AG20443 (cell line): Measurements from ENCODE around the gene FAM120B.

Source experiments
- DNase-seq: peaks from one replicate; pipeline ENCODE4 v3.0.0; 2012; ENCODE audit warnings: low spot score, mixed read lengths

FAM120B gene

DNA sequence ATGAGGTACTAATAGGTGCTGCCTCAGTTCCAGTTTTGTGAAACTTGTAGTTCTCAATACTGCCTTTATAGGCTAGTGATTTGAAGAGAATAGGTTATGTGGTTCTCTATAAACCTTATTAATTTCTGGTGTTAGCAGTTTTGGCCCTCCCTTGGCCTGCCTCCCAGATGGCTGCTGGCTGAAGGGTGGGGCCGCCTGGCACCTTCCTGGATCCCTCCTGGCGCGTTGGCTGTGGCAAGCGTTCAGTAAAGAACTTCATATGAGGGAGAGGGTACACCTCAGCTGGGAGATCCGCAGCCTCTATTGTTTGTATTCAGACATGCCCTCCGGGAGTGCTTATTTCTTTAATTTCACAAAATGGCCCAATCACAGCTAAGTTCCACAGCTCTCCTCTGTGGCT lies 51.9 kb downstream of the FAM120B start:
- peak; percentile 31 for DNase-seq

DNA sequence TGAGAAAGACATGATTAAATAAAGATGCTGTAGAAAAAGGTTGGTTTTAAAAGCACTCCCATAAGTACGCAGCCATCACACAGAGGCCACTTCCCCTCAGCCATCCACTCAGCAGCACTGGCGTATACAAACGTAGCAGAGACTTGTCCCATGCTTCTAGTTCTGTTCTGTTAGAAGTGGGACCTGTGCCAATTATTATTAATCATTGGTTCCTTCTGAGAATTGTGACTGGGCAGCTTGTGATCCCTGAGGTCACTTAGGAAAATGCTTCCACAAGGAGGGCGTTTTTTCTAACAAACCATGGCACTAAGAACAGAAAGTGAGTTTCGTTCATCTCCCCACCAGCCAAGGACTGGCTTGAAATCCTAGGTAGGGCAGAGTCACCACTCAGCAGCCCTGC lies 53.9 kb downstream of the FAM120B start:
- DNase-seq, result peak; percentile 30

DNA sequence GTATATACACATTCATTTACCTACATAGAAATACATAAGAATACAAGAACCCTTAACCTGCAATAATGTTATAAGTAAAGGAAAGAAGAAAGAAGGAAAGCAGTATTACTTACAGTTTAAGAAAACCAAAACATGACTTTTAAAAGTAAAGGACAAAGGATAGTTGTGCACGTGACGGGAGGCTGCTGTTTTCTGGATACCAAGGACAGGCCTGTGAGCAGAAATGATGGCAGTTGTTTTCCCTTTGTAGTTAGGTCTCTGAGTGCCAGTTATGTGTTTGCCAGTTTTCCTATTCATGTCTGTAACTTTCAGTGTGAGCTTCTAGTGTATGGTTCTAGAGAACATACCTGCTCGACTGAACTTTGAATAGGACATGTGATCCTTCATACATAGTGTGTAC lies 54.8 kb downstream of the FAM120B start:
- no peak for DNase-seq

DNA sequence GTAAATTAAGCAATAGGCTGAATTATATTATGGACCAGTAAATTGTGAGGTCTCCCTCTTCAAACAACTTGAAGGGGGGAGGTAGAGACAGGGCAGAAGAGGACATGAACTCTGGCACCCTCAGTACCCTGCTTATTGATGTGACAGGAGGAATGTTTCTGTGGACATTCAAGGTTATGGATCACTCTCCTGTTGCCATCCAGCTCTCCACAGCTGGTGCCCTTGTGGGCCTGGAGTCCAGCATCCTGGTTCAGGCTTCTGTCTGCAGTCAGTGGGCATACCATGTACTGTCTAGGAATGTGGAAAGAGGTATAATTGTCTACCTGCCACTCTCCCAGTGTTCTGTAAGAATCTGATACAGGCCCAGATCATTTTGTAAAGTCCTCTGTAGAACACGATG lies 55.6 kb downstream of the FAM120B start:
- no peak for DNase-seq

DNA sequence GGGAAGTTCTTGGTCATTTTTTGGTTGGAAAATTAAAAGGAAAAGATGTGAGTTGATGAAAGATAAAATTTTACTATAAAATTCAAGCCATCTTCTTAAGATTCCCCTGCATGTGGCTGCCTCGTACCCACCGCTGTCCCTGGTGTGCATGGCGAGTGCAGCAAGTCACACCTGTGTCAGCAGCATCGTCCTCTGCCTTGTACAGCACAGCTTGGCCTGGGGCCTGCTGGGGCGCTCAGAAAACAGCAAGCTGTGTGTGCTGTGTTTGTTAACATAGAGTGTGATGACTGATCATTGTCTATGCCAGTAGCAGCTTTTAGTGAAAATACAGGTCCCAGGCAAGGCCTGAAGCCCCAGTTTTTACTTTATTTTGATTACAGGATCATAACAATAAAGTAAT lies 56.7 kb downstream of the FAM120B start:
- no peak for DNase-seq

DNA sequence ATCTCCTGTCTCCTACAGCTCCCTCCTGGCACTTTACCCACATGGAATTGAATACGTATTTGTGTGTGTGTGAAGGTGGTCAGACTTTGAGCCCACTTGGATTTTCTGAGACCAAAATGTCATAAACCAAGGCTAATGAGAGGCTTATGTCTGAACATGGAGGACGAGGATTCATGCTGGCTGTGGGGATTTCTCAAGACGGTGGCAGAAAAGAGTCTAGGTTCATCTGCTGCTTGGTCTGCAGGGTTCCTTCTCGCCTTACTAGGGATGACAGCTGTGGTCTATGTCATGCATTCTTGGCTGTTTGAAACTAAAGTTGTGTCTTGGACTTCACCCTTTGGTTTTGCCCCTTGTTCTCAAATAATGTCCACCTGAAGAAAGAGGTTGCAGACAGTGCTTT lies 58.6 kb downstream of the FAM120B start:
- no peak for DNase-seq

DNA sequence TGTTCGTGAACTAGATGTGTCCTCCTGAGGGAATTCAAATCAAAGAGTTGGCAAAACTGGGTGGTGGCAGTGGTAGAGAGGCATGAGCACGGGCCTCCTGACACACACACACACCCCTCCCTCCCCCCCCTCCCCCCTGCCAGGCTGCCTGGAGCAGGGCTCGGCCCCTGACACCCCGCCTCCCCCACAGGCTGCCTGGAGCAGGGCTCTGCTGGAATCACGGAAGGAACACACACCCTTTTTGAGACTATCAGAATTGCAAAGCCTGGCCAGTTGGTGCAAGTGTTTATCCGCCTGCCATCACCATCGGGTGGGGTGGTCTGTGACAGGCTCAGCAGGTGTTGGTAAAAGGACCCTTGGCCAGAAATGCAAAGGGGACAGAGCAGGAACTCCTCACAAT lies 59.0 kb downstream of the FAM120B start:
- no peak for DNase-seq

DNA sequence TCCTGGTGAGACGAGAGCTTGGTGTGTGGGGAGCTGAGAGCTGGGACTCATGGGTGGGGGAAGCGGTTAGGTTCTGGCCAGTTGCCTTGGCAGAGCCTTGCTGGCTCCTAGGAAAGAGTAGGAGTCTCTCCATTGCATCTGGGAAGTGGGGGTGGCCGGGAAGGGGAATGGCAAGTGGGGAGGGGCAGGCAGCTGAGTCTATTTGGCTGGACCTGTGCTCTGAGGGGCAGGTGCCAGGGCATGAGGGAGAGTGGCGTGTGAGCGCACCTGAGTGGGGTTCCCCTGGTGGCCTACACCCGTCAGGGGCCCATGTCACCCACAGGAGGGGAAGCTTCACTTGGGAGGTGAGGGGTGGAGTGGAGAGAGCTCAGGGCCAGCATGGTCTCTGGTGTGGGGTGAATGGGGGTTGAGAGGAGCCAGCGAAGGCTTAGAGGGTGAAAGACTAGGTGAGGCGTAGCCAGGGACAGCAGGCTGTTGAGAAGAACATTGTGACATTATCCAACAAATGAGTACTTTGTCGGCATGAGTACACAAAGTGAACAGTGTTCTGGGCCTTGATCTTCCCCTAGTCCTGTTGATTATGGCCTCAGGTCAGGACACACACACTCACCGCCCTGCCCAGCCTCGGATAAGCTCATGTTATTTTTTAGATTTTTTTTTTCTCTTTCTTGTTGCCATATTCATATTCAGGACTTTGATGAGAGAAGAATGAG lies 59.8 kb downstream of the FAM120B start:
- no peak for DNase-seq

DNA sequence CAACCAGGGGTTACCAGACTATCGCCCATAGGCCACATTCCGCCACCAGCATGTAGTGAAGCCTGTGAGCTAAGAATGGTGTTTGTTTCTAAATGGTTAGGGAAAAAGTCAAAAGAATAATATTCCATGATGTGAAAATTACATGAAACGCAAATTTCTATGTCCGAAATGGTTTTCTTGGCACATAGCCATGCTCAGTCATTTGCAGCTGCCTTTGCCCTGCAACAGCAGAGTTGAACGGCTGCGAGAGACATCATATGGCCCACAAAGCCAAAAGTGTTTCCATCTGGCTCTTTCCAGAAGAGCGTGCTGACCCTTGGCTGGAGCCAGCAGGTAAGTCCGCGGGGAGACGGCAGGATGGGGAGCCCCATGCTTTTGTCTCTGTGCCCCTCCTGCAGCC lies 60.7 kb downstream of the FAM120B start:
- DNase-seq, result no peak

DNA sequence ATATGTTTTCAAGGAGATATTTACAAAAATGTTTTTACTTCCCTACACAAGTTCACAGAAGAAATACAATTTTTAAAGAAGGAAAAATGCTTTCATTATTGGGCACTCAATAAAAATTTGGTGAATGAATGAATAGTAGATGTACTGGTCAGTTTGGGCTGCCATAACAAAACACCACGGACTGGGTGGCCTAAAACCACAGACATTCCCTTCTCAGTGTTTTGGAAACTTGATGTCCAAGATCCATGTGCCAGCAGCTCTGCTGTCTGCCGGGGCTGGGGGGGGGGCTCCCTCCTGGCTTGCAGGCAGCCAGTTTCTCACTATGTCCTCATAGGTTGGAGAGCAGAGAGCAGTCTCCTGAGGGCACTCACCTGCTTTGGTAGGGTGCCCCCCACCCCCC lies 62.0 kb downstream of the FAM120B start:
- no peak for DNase-seq

DNA sequence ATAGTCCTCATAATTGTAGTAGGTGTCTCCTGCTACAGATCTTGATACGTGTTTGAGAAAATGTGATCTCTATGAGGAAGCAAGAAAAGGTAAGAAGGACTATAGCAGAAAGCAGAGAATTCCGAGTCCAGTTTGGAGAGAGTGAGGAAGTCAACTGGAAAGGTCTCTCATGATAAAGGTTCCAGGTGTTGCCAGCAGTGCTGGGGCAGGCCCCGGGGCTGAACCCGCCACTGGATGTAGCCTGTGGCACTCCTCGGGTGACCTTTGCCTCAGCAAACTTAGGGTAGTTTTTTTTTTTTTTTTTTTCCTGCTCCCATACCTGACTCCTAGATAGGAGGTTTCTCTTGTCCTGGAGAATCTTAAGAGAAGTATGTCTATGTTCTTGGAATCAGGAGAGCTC lies 62.8 kb downstream of the FAM120B start:
- no peak for DNase-seq

DNA sequence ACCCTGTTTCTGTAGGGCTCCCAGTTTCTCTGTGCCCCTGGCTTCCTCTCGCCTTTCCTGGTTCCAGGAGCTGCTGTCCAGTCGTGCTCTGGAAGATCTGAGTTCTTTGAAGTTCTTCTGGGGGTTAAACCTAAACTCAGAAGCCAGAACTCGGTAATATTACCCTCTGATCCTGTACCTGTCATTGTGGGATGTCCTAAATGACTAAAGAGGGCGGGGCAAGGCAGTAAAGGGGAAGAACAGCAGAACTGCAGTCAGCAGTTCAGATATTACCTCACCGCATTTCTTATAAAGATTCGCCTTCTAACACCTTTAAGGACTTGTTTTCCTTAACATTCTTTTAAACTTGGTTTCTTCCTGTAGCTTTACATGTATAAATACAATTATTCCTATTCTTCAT lies 63.9 kb downstream of the FAM120B start:
- DNase-seq, result no peak

DNA sequence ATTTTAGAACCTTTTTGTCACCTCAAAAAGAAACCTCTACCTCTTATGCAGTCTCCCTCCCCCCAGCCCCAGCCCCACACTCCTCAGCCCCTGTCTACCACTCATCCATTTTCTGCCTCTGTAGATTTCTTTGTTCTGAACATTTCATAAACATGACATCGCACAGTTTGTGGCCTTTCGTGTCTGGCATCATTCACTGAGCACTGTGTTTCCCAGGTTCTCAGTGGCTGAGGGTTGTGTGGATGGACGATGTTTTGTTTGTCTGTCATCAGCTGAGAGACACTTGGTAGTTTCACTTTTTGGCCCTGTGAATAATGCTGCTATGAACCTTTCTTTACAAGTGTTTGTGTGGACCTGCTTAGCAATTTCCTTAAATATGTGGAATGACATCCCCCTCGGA lies 64.5 kb downstream of the FAM120B start:
- no peak for DNase-seq

DNA sequence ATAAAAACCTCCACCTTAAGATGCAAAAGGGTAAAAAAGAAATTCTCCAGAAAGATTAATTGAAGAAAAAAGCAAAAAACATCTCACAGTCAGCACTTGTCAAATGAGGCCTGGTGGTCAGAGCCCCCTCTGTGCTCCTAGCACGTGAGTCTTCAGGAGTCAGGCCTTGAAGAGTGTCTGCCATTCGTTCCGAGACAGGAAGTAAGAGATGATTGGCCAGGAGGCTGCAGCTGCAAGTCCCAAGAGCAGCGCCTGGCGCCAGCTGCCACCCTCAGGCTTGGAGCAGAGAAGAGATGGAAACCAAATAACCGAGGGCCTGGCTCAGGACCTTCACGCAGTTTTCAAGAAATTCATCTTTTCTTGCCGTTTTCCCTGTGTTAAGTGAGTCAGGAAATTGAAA lies 65.0 kb downstream of the FAM120B start:
- no peak for DNase-seq

DNA sequence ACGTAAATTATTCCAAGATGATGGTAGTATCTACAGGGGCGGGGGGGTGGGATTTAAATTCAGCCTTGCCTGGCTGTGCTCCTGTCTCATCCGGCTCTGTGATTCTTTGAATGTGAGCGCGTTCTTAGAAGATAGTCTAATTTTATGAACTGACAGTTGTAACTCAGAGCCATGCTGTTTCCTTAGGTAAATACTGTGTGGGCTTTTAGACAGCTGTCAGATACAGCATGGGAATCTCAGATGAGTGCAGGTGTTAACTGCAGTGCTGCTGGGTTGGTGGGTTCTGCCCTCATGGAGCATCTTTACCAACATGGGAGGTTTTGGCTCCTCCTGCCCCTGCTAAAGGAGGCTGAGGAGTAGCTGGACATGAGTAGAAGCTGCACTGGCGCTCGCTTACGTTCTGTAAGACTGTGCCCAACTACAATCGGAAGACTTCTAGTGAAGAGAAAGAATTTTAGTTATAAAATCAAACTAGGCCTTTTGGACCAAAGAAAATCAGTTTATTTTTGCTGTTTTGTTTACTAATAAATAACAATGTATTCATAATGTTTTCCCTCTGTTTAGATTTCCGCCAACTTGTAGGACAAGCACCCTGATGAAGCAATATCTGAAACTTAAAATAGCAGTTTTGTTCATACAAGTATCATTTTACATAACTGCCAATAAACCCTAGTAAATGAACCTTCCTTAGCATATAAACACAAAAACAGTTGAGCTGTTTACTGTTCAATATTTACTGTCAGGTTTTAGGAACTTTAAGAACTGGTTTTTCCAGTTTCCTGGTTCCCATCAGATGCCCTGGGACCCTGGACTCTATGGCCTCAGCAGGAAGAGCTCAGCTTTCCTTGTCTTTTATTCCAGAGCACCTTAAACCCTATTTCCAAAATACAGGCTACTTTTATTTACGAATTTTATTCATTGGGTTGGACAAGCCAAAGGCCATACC lies 66.1 kb downstream of the FAM120B start:
- no peak for DNase-seq

DNA sequence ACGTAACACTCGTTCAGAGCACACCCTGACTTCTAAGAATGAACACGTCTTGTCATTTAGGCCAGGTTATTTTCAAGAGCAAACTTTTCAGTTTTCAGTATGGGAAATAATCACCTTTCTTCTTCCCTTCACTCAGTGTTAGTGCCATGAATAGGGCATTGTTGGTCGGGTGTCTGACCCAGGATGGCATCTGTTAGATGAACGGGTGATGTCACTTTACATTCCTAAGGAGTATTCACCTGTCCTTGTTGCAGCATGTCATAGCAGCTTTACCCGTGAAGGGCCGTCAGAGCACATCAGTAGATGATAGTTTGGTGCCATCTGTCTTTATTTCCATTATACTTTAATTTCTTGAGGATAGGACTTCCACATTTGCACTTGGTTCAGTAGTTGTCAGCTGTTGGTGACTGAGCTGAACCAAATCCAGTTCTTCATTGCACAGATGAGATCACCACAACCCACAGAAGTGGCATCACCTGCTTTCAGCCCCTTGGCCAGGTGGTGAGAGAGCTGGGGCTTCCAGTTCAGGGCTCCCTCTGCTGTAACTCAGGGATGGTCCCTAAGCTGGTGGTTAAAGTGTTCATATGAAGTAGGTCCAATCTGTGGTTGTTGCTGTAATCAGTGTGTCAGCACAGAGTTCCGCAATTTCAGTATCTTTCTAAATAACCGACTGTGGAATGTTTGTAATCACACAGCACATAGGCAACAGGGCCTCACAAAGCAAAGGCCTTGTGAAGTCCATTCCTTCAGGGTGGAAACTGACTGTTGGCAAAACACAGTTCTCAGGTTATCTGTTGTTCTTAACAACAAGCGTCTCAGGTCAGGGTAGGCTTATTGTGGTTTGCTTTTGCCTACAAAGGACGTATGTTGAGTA lies 68.2 kb downstream of the FAM120B start:
- no peak for DNase-seq

DNA sequence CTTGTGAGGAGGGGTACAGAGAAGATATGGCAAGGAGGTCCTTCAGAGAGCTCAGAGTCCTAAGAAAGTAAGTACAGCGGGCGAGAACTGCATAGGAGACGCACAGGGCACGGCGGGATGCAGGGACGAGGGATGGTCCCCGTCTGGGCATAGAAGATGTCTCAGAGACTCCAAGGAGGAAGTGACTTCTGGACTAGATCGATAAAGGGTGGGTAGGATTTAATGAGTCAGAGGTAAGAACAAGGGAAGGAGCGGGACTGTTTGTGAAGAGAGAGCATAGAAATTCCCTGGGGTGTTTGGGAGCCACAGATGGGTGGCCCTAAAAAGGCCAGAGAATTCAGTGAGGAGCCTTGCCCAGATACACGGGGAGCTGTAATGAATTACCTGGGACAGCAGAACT lies 69.1 kb downstream of the FAM120B start:
- DNase-seq, result no peak

DNA sequence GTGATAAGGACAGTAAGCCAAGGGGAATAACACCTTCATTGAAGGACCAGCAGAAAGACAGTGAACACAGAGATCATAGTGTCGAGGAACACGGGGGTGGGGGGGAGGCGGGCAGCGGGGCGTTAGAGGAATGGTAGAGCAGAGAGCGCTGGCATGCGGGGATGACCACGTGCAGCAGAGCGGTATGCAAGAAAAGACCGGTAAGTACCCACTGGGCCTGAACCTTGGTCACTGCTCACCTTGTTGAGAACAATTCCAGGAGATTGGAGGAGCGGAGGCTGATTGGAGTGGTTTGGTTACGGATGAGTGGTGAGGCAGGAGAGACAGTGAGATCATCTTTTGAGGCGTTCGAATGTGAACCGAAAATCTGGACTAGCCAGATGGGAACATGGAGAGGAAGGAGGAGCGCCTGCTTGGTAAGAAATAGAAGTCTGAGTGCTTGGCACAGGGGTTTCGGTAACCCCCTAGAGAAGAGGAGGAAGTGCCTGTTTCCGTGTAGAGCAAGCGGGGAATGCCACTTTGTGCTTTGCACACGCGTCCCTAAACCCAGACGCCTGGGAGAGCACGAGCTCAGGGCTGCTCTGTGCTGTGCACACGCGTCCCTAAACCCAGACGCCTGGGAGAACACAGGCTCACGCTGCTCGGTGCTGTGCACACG lies 70.0 kb downstream of the FAM120B start:
- DNase-seq, result no peak

DNA sequence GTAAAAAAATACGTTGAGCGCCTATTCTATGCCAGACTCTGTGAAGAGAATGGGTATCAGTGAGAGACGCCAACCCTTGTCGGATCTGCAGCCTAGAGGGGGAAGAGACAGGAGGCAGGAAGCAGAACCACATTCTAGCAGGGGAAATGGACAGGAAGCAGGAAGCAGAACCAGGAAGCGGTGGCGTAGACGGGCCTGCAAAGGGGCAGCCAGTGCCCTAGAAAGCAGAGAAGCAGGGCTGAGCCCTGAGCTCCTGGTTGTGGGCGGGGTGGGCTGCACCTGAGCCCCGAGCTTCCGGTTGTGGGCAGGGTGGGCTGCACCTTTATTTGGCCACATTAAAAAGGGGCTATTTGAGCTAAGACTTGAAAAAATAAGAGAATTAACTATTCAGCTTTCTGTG lies 71.9 kb downstream of the FAM120B start:
- DNase-seq, result no peak

DNA sequence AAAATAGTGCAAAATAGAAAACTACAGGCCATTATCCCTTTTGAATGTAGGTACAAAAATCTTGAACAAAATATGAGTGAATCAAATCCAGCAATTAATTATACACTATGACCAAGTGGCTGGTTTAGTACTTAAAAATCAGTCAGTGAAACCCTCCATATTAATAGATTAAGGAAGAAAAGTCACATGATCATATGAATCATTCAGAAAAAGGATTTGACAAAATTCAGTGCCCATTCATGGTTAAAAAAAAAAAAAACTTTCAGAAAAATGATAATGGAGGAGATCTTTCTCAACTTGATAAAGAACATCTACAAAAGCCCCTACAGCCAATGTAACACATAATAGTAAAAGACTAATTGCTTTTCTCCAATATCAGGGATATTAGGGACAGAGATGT lies 75.0 kb downstream of the FAM120B start:
- DNase-seq, result no peak

DNA sequence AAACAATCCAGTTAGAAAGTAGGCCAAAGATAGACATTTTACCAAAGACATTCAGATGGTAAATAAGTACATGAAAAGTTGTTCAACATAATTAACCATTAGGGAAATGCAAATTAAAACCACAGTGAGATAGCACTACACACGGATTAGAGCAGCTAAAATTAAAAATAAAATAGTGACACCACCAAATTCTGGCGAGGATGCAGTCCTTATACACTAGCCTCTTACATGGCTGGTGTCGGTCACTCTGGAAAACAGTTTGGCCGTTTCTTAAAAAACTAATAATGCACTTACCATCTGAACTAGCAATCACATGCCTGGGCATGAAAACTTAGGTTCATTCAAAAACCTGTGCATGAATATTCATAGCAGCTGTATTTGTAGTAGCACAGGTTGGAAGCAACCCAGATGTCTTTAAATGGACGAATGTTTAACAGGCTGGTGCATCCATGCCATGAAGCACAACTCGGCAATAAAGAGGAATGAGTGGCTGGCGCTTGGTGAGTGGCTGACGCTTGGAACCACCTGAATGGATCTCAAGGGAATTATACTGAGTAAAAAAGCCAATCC lies 77.0 kb downstream of the FAM120B start:
- no peak for DNase-seq

DNA sequence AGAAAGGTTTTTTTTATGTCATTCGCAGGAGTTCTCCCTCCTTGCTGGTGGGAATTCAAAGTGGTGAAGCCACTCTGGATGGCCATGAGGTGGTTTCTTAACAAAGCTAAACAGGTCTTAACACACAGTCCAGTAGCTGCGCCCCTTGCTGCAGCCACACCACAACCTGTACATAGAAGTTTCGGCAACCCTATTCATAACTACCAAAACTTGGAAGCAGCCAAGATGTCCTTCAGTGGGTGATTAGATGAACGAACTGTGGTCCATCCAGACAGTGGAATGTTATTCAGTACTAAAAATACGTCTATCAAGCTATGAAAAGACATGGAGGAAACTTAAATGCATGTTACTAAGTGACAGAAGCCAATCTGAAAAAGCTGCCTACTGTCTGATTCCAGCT lies 78.9 kb downstream of the FAM120B start:
- no peak for DNase-seq
